HG02884 (cell line): Measurements from ENCODE around the gene SNAP23.
"Not testable (repeated sequence)": the region's sequence is repeated elsewhere in the genome, so short reads cannot be mapped to it uniquely, and the experiment has no call there.

Experiments used
- ATAC-seq: cut with Tn5 transposase; IDR thresholded peaks from one replicate; pipeline ENCODE4 v1.9.1; 2021; ENCODE audit warnings: mild to moderate bottlenecking, moderate library complexity; ENCODE audit not compliant: unreplicated experiment

SNAP23 gene

DNA sequence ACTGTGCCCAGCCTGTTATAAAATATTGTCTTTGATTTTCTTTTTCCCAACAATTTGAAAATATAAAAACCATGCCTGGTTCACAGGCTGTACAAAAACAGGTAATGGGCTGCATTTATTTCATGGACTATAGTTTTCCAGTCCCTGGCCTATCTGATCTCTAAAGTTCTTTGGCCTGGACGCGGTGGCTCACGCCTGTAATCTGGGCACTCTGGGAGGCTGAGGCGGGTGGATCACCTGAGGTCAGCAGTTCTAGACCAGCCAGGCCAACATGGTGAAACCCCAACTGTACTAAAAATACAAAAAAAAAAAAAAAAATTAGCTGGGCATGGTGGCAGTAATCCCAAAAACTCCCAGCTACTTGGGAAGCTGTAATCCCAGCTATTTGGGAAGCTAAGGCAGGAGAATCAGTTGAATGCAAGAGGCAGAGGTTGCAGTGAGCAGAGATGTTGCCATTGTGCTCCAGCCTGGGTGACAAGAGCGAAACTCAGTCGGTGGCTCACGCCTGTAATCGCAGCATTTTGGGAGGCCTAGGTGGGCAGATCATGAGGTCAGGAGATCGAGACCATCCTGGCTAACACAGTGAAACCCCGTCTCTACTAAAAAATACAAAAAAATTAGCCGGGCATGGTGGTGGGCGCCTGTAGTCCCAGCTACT, 61.2 kb downstream of the SNAP23 start:
- not testable (repeated sequence) for ATAC-seq

GRCh38 chr15:42558739-42559138, 63.3 kb downstream of the SNAP23 start:
- no peak for ATAC-seq

DNA sequence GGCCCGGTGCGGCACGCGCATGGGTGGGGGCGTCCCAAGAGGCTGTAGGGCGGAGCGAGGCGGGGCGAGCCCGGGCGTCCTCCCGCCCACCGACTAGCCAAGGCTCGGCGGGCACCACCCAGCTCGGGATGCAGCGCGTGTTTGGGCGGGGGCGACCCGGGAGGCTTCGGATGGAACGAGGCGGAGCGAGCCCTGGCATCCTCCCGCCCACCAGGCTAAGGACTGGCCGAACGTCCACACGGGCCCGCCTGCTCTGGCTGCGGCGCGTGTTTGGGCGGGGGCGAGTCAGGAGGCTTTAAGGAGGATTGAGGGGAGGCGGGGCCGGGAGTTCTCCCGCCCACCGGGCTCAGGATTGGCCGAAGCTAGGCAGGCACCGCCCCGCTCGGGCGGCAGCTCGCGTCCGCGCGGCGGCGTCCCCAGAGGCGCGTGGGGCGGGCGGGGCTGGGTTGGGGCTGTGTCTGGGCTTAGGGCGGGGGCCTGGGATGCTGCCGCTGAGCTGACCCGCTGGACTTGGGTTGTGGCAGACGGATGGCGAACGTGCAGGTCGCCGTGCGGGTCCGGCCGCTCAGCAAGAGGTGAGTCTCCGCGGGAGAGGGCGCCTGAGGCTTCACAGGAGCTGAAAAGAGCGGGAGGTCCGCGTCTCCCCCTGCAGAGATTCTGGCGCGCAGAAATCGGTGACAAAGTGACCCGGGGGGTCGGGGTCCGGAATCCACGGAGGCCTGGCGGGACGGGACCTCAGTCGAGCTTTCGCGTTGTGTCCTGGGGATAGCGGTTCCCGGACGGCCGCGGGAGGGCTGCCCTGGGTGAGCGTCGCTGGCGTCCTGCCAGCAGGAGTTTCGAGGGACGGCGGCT, 80.0 kb downstream of the SNAP23 start, which contains the start of gene STARD9:
Gene STARD9, plus strand, starts transcription at position 419 of the 852 bp plus-strand sequence. Its CDS starts 110 bp downstream, at position 529.
- ATAC-seq = peak; percentile 88

DNA sequence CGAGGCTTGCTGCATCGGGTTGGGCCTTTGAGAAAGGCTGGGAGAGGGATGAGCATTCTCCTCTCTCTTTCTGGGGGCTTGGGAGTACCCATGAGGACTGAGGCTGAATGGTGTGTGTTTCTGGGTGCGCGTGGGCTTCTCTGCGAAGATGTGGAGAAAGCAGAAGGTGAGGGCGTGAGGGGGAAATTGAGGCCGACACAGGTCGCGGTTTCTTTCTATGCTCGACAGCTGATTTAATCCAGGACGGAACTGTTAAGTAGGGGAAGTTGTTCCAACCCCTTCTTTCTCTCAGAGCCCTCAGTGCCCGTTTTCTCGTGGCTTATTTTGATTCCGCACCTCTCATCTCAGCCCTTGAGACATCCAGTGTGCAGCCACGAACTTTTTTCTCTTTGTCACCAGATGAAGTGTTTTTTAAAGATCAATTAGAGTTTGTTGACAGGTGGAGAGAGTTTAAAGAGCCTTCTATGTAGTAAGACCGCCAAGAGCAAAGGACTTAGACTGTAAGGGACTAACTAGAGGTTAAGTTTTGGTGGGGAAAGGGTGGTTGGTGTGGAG, 80.7 kb downstream of the SNAP23 start:
- no peak for ATAC-seq

DNA sequence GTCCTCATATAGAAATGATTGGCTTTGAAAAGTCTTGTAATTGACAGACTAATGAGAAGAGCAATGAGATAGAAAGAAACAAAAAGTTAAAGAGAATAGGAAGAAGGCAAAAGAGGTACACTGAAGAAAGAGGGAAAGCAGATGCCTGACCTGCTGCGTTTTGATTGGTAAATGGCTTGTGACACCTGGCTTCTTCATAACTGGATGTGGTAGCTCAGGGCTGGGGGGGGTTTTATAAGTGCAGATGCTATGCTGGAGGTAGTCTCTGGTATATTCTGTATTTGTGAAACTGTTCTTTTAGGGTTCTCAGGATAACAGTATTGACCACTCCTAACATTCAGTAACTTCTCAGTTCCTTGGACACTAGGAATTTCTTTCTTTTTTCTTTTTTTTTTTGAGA, 81.3 kb downstream of the SNAP23 start:
- ATAC-seq = no peak

DNA sequence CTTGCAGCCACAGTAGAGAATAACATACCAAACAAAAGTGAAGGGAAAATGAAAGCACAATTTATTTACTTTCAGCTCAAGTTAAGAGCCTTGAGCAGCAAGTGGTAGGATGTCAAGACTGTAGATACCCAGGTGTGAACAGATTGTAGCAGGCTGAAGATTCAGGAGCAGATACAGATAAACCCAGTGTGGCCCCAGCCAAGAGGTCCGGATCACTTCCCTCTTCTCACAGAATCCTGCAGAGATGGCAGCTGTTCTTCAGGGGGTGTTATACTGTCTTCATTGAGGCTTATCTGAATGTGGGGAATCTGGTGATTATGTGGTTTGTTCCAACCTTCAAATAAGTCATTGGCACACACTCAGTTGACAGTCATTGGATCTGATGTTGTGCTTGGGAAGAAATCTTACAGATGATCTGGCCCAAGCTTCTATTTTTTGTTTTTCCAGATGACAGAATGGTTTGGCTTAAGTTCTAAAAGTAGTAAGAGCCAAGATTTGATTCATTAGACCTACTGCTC, 82.1 kb downstream of the SNAP23 start:
- no peak for ATAC-seq

DNA sequence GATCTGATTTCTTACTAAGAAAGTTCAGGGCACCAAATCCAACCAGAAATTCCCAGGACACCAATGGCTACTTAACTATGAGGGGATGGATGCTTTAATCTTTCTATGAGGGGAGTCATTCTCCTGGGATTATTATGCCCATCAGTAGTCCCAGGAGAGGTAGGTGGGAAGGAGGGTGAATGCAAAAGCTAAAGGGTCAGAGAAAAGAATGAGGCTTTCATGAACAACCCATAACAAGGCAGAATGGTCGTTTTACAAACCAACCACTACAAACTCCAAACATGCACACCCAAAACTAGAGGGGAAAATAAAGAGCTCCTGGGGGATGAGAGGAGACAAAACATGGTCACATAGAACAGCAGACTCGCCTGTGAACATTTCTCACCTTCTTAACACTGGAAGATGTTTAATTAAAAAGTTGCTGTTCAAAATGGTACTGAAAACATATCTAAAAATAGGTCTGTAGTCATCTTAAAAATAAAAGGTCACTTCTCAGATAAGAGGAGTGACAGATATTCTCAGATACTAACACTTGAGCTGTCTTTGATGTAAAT, 83.6 kb downstream of the SNAP23 start:
- ATAC-seq = no peak

GRCh38 chr15:42581272-42581730, 85.9 kb downstream of the SNAP23 start:
- ATAC-seq = peak; percentile 84
